GM19467 (cell line): Measurements from ENCODE around the gene ROBO1.

Source experiments
- ATAC-seq: cut with Tn5 transposase; IDR thresholded peaks from one replicate; pipeline ENCODE4 v1.9.1; 2021; ENCODE audit warnings: mild to moderate bottlenecking, moderate library complexity; ENCODE audit not compliant: unreplicated experiment

Gene ROBO1

DNA sequence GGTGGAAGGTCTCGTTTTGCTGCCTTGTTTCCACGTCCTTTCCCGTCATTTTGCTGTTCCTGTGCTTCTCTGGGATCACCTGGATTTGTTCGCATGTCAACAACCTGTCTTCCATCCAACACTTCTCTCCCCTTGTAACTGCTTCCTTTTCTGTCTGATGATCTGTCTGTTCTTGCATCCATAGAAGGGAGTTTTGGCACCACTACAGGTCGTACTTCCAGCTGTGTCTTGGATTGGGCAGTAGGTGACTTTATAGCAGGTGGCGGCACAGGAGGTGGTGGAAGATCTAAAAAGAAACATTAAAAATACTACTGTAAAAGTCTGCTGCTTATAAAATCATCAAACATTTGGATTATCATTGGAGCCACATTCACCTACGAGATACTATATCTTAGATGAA, 1161.0 kb downstream of the ROBO1 start:
- no peak for ATAC-seq

DNA sequence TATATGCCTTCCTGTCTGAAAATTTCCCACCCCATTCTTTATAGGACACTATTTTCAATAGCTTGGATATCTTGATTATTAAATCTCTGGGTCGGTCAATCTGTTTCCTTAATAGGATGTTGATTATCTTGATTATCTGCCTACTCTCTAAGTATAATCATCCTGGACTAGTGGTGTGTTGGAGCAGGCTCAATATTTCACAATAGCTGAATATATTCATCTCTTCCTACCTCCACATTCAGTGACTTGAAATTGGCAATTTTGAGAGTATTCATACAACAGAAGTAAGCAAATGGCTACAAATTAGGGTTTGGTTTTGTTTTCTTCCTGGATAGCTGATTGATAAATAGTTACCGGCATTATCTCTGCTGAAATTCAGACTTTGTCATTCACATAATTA, 1162.6 kb downstream of the ROBO1 start:
- ATAC-seq: no peak

DNA sequence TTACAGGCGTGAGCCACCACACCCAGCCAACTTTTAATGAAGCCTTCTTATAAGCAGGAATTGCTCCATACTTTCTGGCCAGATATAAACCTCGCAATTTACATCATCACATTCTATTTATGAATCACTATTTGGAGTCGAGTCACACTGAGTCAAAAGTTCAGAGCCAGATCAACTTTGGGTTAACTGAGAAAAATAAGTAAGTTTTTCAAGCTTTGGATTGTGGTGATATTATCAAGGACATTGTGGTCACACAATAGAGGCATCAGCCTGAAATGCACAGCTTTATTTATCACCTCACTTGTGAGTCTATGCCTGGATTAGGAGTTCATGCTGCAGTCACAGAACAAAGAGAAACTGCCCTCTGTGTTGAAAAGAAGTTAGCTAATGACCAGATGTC, 1163.5 kb downstream of the ROBO1 start:
- no peak for ATAC-seq

DNA sequence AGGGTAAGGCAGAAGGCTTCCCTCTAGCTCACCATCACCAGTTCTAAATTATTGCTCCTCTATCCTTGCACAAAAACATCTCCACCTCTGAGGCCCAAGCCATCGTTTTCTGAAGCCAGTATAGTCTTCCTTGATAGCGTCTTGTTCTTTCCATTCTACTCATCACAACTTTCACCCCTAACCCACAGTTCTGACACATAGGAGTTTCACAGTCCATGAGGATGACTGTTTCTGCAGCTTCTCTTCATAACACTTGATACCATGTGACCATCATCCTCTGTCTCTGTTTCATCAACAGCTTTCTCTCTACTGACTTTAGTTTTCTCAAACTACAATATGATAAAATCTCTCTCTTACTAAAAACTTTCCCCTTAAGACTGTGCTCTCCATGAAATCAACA, 1166.5 kb downstream of the ROBO1 start:
- ATAC-seq: no peak

DNA sequence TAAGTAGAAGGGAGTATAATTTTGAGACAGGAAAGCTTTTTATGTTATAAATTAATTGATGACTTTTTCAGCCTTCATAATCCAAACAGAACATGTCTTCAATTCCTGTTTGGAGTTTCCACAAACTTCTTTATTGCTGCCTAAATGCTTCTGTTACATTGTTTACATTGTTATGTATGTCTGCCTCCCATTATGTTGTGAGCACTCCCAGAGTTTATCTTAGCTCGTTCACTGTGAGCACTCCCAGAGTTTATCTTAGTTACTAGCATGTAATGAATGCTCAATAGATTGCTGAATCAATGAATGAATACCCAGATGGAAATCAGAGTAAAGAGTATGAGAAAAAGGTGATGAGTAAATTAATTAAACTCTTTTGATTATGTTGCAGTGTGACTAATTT, 1178.0 kb downstream of the ROBO1 start:
- no peak for ATAC-seq

DNA sequence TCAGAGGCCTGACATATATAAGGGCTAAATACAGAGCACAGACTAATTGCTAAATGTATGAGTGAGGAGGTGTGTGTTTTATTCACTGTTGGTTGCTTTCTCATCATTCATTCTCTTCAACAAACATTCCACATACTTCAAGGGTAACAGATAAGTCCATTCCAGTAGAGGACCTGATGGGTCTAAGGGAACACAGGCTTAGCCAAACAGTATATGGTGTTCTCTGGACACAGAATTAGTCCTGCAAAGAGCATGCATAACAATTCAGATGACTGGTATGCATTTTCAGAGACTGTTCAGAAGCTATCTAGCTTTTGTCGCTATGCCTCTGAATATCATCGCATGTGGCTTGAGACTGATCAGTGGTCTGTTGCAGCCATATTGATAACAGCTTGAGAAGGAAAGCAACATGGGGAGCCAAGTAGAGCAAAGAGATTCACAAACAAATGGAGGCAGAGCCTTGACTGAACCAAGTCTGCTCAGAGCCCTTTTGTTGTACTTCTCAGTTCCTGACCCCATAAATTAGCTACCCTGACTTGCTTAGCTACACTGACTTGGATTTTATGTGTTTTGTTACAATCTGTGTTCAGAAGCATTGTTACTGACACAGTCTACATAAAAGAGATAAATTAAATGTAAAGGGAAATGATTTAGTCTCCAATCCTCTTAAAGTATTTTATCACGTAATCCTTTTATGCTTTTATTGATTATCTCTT, 1178.7 kb downstream of the ROBO1 start:
- no peak for ATAC-seq

DNA sequence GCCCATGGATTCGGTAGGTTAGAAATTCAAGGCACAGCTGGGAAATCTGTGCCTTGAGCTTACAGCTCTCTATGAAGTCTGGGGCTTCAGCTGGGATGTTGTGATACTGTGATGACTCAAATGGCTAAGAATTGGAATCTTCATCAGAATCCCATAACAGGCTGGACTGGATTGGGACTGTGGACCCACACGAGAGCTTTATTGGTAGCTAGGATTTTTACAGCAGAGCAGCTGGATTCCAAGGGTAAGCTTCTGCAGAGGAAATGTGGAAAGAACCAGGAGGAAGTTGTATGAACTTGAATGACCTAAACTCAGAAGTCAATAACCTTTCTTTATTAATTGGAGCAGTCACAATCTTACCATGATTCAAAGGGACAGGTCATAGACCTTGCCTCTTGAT, 1187.1 kb downstream of the ROBO1 start:
- ATAC-seq: no peak

DNA sequence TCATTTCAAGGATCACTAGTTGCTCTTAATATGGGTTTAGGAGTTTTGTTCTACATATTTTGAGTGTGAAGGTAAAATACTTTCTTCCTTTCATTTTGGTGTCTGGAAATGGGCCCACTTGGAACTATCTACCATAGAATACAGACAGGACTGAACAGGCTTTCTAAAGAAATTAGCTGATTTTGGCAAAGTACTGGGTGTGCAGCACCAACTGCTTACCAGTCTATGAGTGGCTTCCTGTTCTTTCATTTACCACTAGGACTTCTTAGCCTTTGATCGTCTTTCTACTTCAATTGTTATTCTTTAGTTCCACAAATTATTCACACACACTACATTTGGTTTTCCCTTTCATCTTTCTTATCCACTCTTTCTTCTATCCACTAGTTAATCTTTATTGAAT, 1196.3 kb downstream of the ROBO1 start:
- ATAC-seq: no peak

DNA sequence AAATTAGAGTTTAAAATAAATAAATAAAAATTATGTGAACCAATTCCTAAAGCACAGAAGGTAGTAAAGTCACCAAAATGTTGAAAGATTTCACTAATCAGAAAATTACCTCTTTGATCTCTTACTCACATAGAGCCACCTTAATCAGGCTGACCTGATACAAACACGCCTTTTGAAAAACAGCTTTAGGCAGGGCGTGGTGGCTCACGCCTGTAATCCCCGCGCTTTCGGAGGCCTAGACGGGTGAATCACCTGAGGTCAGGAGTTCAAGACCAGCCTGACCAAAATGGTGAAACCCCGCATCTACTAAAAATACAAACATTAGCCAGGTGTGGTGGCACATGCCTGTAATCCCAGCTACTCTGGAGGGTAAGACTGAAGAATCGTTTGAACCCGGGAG, 1197.3 kb downstream of the ROBO1 start:
- ATAC-seq: no peak

DNA sequence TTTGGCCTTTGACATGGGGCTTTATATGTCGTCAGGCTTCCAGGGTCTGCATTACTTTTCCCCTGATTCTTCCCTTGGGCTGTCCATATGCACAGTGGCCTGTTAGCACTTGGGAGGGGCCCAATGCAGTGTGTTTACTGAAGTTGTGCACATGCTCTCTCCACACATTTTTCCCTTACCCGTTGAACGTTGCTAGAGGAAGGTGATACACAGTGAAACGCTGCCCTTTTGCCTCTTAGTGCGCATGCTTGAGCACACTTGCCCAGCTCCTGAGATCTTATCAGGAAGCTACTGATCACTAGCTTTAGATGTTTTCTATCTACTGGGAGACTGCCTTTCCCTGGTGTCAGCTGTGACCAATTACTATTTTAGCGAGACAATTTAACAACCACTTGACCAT, 1198.0 kb downstream of the ROBO1 start:
- ATAC-seq: no peak

DNA sequence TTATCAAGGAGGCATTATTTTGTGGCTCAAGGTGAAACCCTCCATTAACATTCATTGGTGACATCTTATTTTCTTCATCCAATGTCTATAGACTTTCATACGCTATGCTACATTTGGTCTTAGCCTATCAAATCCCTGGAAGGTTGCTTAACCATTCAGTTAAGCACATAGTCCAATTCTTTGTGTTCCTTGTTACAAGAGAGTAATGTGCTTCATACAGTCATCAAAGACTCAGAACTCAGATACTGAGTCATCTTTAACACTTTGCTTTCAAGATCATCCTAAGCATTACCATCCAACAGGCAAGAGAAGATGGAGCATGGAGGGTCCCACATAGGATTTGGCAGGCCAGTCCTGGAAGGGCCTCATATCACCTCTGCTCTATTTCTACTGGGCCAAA, 1202.1 kb downstream of the ROBO1 start:
- no peak for ATAC-seq

DNA sequence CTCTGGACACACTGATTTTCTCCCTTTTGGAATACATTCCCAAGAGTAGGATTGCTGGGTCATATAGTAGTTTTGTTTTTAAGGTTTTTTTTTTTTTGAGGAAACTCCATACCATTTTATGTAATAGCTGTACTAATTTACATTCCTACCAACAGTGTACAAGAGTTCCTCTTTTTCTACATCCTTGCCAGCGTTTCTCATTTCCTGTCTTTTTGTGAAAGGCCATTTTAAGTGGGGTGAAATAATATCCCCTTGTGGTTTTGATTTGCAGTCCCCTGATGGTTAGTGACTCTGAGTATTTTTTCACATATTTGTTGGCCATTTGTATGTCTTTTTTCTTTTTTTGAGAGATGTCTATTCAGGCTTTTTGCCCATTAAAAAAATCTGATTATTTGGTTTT, 1205.5 kb downstream of the ROBO1 start:
- ATAC-seq: no peak
